ENCODE data around the gene ABCB6.

DNA sequence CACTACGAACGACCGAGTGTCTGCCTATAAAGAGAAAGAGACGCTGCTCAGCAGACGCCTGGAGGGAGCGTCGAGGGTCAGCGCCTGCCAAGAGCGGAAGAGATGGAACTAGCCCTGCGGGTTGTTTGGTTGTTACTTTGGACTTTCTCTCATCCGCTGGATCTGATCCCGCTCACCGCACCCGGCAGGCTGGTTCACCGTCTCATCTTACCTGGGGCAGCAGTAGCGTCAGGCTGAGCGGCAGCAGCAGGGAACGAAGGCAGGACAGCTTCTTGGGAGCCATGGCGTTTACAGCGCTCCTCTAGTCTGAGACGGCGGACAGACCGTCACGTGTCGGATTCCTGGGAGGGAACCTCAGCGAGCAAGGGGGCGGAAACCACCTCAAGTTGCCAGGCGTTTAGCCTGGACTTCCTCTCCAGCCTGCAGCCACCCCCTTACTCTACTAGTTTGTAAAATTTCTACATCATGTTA, 24.6 kb upstream of the ABCB6 start:
- TF ChIP-seq POLR2A (IDR thresholded peaks at IDR 0.05), result no peak
- TF ChIP-seq, protein P1, sequence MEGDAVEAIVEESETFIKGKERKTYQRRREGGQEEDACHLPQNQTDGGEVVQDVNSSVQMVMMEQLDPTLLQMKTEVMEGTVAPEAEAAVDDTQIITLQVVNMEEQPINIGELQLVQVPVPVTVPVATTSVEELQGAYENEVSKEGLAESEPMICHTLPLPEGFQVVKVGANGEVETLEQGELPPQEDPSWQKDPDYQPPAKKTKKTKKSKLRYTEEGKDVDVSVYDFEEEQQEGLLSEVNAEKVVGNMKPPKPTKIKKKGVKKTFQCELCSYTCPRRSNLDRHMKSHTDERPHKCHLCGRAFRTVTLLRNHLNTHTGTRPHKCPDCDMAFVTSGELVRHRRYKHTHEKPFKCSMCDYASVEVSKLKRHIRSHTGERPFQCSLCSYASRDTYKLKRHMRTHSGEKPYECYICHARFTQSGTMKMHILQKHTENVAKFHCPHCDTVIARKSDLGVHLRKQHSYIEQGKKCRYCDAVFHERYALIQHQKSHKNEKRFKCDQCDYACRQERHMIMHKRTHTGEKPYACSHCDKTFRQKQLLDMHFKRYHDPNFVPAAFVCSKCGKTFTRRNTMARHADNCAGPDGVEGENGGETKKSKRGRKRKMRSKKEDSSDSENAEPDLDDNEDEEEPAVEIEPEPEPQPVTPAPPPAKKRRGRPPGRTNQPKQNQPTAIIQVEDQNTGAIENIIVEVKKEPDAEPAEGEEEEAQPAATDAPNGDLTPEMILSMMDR (IDR thresholded peaks at IDR 0.05 in 8 of 11, conservative IDR thresholded peaks at IDR 0.05 in 3 of 11), result no peak
